ENCODE results near the gene NOVA1.
"Not testable (repeated sequence)": the region's sequence is repeated elsewhere in the genome, so short reads cannot be mapped to it uniquely, and the experiment has no call there.

The NOVA1 gene

GRCh38 chr14:26597589-26598080 is at the start of gene NOVA1:
Gene NOVA1 (minus strand): TSS chr14:26598033. CDS start chr14:26597436, 597 bp downstream.
- in situ Hi-C loops (cut with MboI; ENCODE audit: low sequenced_read_pairs) = no loop called here

- in situ Hi-C loops (cut with MboI; ENCODE audit: low sequenced_read_pairs) = not testable (repeated sequence)
Measured at GRCh38 chr14:26645057-26645456, 47.2 kb upstream of the NOVA1 start.

- in situ Hi-C loops (cut with MboI; ENCODE audit: low sequenced_read_pairs) = no loop called here
Measured at GRCh38 chr14:26636561-26636960, 38.7 kb upstream of the NOVA1 start.

- in situ Hi-C loops (cut with MboI; ENCODE audit: low sequenced_read_pairs) = not testable (repeated sequence)
Measured at GRCh38 chr14:26634946-26635345, 37.1 kb upstream of the NOVA1 start.

DNA sequence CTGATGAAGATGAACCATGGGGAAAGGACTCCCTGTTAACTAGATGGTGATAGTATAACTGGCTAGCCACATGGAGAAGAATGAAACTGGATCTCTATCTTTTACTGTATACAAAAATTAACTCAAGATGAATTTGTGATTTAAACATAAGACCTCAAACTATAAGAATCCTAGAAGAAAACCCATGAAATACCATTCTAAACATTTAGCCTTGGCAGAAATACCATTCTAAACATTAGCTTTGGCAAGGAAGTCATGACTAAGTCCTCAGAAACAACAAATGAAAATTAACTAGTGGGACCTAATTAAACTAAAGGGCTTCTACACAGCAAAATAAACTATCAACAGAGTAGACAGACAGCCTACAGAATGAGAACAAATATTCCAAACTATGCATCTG is 28.4 kb upstream of the NOVA1 start:
- in situ Hi-C loops (cut with MboI; ENCODE audit: low sequenced_read_pairs) = no loop called here

GRCh38 chr14:26622611-26623010 is 24.8 kb upstream of the NOVA1 start:
- in situ Hi-C loops (cut with MboI; ENCODE audit: low sequenced_read_pairs) = no loop called here

GRCh38 chr14:26621807-26622560 is 24.2 kb upstream of the NOVA1 start:
- in situ Hi-C loops (cut with MboI; ENCODE audit: low sequenced_read_pairs) = no loop called here

DNA sequence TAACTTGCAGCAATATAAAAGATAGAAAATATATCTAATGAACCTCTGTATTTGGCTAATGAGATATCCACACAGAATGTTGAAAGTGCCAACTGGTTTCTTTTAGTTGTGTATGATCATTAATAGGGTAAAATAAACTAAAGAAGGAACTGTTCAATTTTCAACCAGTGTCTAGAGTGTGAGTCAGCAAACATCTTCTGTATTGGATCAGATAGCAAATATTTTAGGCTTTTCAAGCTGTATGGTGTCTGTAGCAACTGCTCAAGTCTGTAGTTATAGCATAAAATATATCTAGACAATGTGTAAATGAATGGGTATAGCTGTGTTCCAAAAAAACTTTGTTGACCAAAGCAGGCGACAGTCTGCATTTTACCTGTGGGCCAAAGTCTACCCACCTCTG is 23.5 kb upstream of the NOVA1 start:
- in situ Hi-C loops (cut with MboI; ENCODE audit: low sequenced_read_pairs) = no loop called here

GRCh38 chr14:26611259-26611658 is 13.4 kb upstream of the NOVA1 start:
- in situ Hi-C loops (cut with MboI; ENCODE audit: low sequenced_read_pairs) = no loop called here

GRCh38 chr14:26606729-26607312 is 9.0 kb upstream of the NOVA1 start:
- in situ Hi-C loops (cut with MboI; ENCODE audit: low sequenced_read_pairs) = no loop called here

- in situ Hi-C loops (cut with MboI; ENCODE audit: low sequenced_read_pairs) = no loop called here
Measured at GRCh38 chr14:26605602-26606001, 7.8 kb upstream of the NOVA1 start.

DNA sequence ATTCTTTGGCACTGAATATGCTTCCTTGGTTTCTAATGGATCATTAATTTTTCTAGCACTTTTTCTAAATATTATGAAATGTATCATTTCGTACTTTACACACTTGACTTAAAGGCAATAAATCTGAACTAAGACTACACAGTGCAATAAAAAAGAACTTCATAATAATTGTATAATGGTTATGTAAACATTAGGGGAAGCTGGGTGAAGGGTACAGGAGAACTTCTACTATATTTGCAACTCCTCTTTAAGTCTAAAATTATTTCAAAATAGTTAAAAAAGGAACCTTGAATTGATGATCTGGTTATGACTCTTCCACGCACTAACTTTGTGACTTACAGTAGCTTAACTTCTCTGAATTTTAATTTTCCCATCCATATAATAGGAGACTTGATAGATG is 5.1 kb upstream of the NOVA1 start:
- in situ Hi-C loops (cut with MboI; ENCODE audit: low sequenced_read_pairs) = no loop called here

GRCh38 chr14:26601856-26602255 is 4.0 kb upstream of the NOVA1 start:
- in situ Hi-C loops (cut with MboI; ENCODE audit: low sequenced_read_pairs) = no loop called here

- in situ Hi-C loops (cut with MboI; ENCODE audit: low sequenced_read_pairs) = no loop called here
Measured at GRCh38 chr14:26599291-26599690, 1.5 kb upstream of the NOVA1 start.

GRCh38 chr14:26598672-26599131 is 869 bp upstream of the NOVA1 start:
- in situ Hi-C loops (cut with MboI; ENCODE audit: low sequenced_read_pairs) = no loop called here

DNA sequence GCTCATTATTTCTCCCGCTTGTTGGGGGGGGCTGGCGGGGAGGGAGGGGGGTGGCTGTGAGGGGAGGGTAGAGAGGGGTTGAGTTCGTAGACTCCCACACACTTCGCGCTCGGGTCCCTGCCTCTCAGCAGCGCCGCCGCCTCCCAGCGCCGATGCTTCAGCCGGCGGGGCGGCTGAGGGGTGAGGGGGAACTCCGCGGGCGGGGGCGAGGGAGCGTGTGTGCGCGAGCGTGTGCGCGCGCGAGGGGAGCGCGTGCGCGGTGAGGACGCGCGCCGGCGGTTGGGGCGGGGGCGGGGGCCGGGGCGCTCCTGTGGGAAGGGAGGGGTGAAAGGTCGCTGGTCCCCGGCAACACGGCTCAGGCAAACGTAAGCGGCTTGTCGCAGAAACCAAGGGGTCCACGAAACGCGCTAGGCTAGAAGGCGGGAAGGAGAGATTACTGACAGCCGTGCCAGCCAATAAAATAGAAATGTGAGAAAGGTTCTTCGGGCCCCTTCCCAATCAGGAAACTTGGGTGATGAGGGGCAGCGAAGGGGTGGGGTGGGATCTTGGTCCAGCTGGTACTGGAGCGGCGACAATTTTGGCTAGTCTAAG is 343 bp upstream of the NOVA1 start:
- in situ Hi-C loops (cut with MboI; ENCODE audit: low sequenced_read_pairs) = no loop called here

DNA sequence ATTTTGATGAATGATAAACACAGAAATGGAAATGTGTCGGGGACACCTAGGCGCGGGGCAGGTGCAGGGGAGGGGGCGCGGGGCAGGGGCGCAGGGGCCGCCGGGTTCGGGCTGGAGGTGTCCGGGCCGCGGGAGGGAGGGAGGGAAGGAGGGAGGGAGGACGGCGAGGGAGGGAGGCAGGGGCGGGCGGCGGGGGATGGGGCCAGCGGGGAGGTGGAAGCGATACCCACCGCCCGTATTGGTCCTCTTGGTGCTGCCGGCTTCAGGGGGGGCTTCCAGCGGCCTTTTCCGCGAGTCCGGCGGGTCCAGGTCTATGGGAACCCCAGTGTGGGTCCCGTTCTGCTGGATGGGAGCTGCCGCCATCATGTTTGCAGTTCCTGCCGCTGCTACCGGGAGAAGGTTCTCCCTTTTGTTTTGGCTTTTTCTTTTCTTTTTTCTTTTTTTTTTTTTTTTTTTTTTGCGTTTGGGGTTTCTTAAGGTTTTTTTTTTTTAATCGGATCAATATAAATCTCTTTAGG is 703 bp downstream of the NOVA1 start:
- in situ Hi-C loops (cut with MboI; ENCODE audit: low sequenced_read_pairs) = no loop called here

GRCh38 chr14:26596543-26597061 is 1.2 kb downstream of the NOVA1 start:
- in situ Hi-C loops (cut with MboI; ENCODE audit: low sequenced_read_pairs) = no loop called here

DNA sequence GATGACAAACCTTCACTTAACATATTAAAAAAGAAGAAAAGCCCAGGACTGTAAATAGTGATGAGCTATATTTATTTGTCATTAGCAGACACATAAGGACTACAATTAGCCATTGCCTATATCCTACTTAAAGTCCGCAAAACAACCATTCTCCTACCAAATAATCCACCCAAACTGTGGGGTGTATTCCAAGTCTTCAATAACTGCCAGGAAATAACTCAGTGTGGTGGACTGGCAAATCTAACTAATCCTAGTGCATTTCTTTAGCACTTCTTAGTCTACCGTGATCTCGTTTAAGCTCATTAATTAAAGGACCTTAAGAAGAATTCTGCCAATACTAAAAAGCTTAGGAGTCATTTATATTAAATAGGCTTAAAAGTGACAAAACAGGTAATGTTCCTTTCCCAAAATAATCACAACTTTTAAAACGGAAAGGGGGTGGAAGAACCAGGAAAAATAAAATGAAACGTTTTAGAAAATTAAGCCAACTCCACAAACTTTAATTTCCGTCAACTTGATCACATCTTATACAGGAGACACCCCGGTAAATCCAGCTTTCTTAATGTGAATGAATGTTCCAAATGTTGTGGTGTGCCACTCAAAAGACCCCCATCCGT is 1.8 kb downstream of the NOVA1 start:
- in situ Hi-C loops (cut with MboI; ENCODE audit: low sequenced_read_pairs) = no loop called here

GRCh38 chr14:26594756-26595545 is 2.9 kb downstream of the NOVA1 start:
- in situ Hi-C loops (cut with MboI; ENCODE audit: low sequenced_read_pairs) = no loop called here
